Uterus (tissue), 4 donors: ENCODE data around the gene FBN2. TPM values are rescaled to one million over a fixed set of nuclear protein-coding genes. Genes with fewer than 3 reads are reported as not detected.

Source experiments
- DNase-seq, 2 donors: peaks; one replicate each; pipeline ENCODE4 v3.0.0-alpha.2; 2019 to 2020
- H3K27ac ChIP-seq, 2 donors: fragments of 200-600 bp; sonication (generic); 1 replicate in 1 of 2; 2 replicates in 1 of 2; pipeline ENCODE4 v1.5.1; 2016 to 2018
- H3K27me3 ChIP-seq, 2 donors: fragments of 200-600 bp; sonication (generic); one replicate each; pipeline ENCODE4 v1.5.1; 2018 to 2019; ENCODE audit warnings: control low read depth in 1 of 2
- H3K36me3 ChIP-seq, 2 donors: fragments of 200-600 bp; sonication (generic); one replicate each; pipeline ENCODE4 v1.5.1; 2019; ENCODE audit warnings: control low read depth in 1 of 2
- H3K4me1 ChIP-seq, 2 donors: fragments of 200-600 bp; sonication (generic); one replicate each; pipeline ENCODE4 v1.5.1; 2018 to 2019; ENCODE audit warnings: control low read depth in 1 of 2
- H3K4me3 ChIP-seq, 2 donors: fragments of 200-600 bp; sonication (generic); 1 replicate in 1 of 2; 2 replicates in 1 of 2; pipeline ENCODE4 v1.5.1; 2018 to 2019; ENCODE audit warnings: mild to moderate bottlenecking in 1 of 2
- H3K9me3 ChIP-seq, 2 donors: fragments of 200-600 bp; sonication (generic); one replicate each; pipeline ENCODE4 v1.5.1; 2019; ENCODE audit warnings: control low read depth in 1 of 2
- POLR2A ChIP-seq, 2 donors: fragments of 450-650 bp; IDR thresholded peaks; one replicate each; pipeline ENCODE4 v1.6.1; 2016; ENCODE audit warnings: antibody characterized with exemption in 2 of 2, mild to moderate bottlenecking in 1 of 2, moderate library complexity in 1 of 2
- intact Hi-C: fragments of 100-400 bp; cut with DNase I; formaldehyde crosslinking; loops from one replicate; pipeline ENCODE4 v1.15.1; 2023; ENCODE audit warnings: low total_unique reads
- total RNA-seq, 4 donors: library from RNA; depleted of rRNA in 3 of 4; stranded (reverse); fragments of >200 nt in 3 of 4; gene quantifications; one replicate each; pipeline versions ENCODE4 v1.1.0 to v1.2.4, GENCODE V29; 2014 to 2023
- TF ChIP-seq, protein P1 (sequence below), 4 experiments: fragments of 200-600 bp in 2 of 4; fragments of 450-650 bp in 2 of 4; sonication (generic) in 2 of 4; IDR thresholded peaks; one replicate each; pipeline ENCODE4 v1.5.1; 2016 to 2019; ENCODE audit warnings: antibody characterized with exemption in 4 of 4, mild to moderate bottlenecking in 2 of 4, moderate library complexity in 1 of 4
- donor health status: DM: yes; HTN: yes; CAD: no.

Gene FBN2
- total RNA-seq, 4 donors from 2014 or later: 1.0 to 389 (median 2.8) TPM

DNA sequence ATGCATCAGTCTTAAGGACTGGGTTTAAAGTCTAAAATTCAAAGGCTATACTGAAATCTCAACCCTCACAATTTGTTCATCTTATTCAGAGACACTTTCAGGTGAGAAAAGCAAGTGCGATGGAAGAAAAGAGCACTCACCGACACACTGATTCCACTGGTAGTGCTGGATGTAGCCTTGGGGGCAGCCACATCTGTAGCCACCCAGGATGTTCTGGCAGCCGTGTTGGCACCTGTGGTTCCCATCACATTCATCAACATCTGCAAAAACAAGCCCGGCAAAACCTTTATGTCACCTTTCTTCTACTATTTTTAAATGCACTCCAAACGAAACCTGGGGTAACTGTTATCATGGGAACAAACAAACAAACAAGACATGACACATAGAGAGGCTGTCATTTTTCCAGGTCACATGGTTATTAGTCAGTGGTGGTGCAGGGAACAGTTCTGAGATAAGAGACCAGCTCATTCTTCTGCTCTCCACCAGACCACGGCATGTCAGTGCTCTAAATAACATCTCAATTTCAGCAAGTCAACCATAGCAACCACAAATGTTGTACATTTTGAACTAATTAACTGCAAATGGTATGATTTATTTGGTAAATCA lies 266.1 kb downstream of the FBN2 start:
- Histone ChIP-seq H3K4me3 (no peak overlapping the region), H3K4me1 (no peaks in the 10 kb centered on the region), H3K36me3 (no peaks in the 10 kb centered on the region), H3K9me3 (no peaks in the 10 kb centered on the region), H3K27me3 (no peaks in the 10 kb centered on the region), H3K27ac (no peak overlapping the region)
- intact Hi-C loops: no loop called here
- TF ChIP-seq, protein P1, sequence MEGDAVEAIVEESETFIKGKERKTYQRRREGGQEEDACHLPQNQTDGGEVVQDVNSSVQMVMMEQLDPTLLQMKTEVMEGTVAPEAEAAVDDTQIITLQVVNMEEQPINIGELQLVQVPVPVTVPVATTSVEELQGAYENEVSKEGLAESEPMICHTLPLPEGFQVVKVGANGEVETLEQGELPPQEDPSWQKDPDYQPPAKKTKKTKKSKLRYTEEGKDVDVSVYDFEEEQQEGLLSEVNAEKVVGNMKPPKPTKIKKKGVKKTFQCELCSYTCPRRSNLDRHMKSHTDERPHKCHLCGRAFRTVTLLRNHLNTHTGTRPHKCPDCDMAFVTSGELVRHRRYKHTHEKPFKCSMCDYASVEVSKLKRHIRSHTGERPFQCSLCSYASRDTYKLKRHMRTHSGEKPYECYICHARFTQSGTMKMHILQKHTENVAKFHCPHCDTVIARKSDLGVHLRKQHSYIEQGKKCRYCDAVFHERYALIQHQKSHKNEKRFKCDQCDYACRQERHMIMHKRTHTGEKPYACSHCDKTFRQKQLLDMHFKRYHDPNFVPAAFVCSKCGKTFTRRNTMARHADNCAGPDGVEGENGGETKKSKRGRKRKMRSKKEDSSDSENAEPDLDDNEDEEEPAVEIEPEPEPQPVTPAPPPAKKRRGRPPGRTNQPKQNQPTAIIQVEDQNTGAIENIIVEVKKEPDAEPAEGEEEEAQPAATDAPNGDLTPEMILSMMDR (IDR thresholded peaks at IDR 0.05): no peak
- TF ChIP-seq POLR2A (IDR thresholded peaks at IDR 0.05): no peak
- no peak for DNase-seq

DNA sequence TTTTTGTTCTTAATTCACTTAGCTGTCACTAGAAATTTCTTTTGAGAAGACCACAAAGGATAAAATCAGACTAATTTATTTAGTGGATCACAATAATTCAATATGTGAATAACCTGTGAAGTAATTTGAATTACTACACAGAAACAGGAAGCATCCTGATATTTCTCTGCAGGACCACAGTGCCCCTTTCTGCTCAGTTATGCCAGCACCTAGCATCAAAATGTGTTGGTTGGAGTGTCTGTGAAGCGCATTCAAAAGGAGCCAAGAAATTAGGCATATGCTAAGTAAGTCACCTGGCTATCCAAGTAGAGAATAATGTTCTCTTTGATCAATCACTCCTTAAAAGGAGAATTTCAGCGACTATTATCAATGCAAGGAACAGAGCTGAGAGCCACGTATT lies 267.0 kb downstream of the FBN2 start:
- Histone ChIP-seq H3K27me3 (no peaks in the 10 kb centered on the region), H3K36me3 (no peaks in the 10 kb centered on the region), H3K4me1 (no peaks in the 10 kb centered on the region), H3K9me3 (no peaks in the 10 kb centered on the region), H3K4me3 (no peak overlapping the region), H3K27ac (no peak overlapping the region)
- no peak for DNase-seq
- intact Hi-C loops: no loop called here
- no peak for TF ChIP-seq POLR2A (IDR thresholded peaks at IDR 0.05)
- TF ChIP-seq, protein P1 (IDR thresholded peaks at IDR 0.05): no peak

DNA sequence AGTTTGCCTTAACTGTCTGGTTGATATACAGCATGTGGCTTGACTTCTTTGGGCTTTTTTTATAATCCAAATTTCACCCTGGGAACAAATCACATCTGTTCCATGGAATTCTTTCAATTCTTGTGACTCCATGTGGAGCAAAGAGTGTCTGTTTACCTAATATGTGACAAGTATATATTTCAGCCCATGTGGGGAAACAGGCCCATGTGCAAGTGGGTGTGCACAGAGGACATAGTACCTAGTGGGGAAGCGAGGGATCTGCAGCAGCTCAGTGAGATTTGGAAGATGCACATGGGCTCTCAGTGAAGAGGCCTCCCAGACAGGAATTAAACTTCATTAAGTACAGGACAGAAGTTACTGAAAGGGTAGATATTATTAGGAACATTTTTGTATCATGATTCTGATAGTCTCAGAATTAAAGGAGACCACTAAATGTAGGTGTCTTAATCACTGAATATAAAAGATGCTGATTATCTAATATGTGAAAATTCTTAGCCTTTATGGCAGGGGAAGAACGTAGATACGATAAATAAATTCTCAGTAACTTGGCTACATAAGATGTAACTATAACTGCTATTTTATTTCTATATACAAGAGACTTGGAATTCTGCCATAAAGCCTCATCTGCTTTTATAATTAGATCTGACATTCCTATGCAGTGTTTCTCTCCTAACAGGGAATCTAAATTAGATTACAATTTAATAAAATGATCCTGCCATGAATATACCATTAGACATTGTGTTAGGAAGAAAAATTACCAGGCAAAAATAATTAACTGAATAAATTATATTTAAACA lies 273.3 kb downstream of the FBN2 start:
- Histone ChIP-seq H3K27ac (no peak overlapping the region), H3K4me3 (no peak overlapping the region), H3K36me3 (no peaks in the 10 kb centered on the region), H3K4me1 (no peaks in the 10 kb centered on the region), H3K27me3 (no peaks in the 10 kb centered on the region), H3K9me3 (no peaks in the 10 kb centered on the region)
- DNase-seq: no peak
- TF ChIP-seq POLR2A (IDR thresholded peaks at IDR 0.05): no peak
- TF ChIP-seq, protein P1 (IDR thresholded peaks at IDR 0.05): no peak
- intact Hi-C loops: no loop called here

DNA sequence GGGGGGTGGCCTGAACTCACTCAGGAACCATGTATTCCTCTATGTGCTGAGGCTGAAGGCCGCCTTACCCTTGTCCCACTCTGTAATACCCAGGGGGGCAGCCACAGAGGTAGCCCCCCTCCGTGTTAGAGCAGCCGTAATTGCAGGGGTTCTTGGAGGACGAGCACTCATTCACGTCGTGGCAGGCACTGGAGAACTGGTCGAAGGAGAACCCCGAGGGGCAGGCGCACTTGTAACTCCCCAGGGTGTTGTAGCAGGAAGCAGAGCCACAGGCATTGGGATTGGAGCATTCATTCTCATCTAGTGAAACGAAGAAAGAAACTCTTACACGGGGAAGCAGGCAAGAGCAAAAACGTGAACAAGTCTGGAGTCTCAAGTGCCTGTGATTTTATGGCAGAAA lies 274.7 kb downstream of the FBN2 start:
- Histone ChIP-seq H3K36me3 (no peaks in the 10 kb centered on the region), H3K27me3 (no peaks in the 10 kb centered on the region), H3K4me3 (no peak overlapping the region), H3K9me3 (no peaks in the 10 kb centered on the region), H3K27ac (no peak overlapping the region), H3K4me1 (no peaks in the 10 kb centered on the region)
- DNase-seq: no peak
- TF ChIP-seq POLR2A (IDR thresholded peaks at IDR 0.05): no peak
- TF ChIP-seq, protein P1 (IDR thresholded peaks at IDR 0.05): no peak
- intact Hi-C loops: no loop called here

DNA sequence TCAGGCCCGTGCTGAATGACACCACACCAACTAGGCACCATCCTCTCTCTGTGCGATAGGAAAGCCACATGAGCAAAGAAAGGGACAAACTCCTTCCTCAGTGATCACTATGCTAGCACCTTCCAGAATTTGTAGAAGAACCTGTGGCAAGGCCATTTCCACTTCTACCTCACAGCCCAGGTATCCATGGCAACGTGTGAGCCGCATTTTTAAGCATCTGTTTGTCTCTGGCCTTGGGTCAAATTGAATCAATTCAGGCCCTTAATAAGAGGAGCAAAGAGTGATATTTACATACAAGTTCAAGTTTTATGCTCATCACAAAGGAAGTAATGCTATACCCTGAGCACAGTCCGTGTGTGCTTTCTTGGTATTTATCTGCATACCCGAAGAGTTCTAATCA lies 275.1 kb downstream of the FBN2 start:
- DNase-seq: no peak
- no peak overlapping the region for H3K4me3 ChIP-seq
- intact Hi-C loops: no loop called here
- H3K27ac ChIP-seq: no peak overlapping the region
- no peaks in the 10 kb centered on the region for H3K4me1 ChIP-seq
- H3K36me3 ChIP-seq: no peaks in the 10 kb centered on the region
- H3K27me3 ChIP-seq: no peaks in the 10 kb centered on the region
- H3K9me3 ChIP-seq: no peaks in the 10 kb centered on the region
- no peak for TF ChIP-seq POLR2A (IDR thresholded peaks at IDR 0.05)
- TF ChIP-seq, protein P1 (IDR thresholded peaks at IDR 0.05): no peak
